ENCODE results near the gene LRRC49. TPM values are rescaled to one million over a fixed set of nuclear protein-coding genes. Genes with fewer than 3 reads are reported as not detected.

Gene LRRC49
- total and polyA plus RNA-seq, 10 of the 15 experiments (the other 5 are each of a cell fraction or from before 2014, with no cell fraction given) = 1.4 to 3.7 (median 2.9) TPM

GRCh38 chr15:70863450-70864218 lies 29.0 kb upstream of the LRRC49 start:
- no peak overlapping the region for H2AFZ ChIP-seq (ENCODE audit: control insufficient read depth, low read depth, low read length)
- FAIRE-seq = no peak
- ChIA-PET POLR2A (no interaction called here), CTCF (no interaction called here), SMC1A (ENCODE audit: uncharacterized antibody, unreplicated experiment) (no interaction called here), RAD21 (ENCODE audit: unreplicated experiment) (no interaction called here)
- no peak overlapping the region for H3K27ac ChIP-seq (ENCODE audit: control insufficient read depth, insufficient read depth)
- no peaks in the 10 kb centered on the region for H3K36me3 ChIP-seq (ENCODE audit: control insufficient read depth in 2 of 2, insufficient read depth in 2 of 2, low read length in 1 of 2)
- no peak for ATAC-seq
- H3K9ac ChIP-seq (ENCODE audit: control insufficient read depth, insufficient read depth, low read length) = no peak overlapping the region
- BruUV-seq (replicated peaks) = no TSS peak
- no peak overlapping the region for H3K4me3 ChIP-seq
- no peaks in the 10 kb centered on the region for H3K79me2 ChIP-seq (ENCODE audit: control insufficient read depth, insufficient read depth, low read length)
- no peaks in the 10 kb centered on the region for H3K4me1 ChIP-seq (ENCODE audit: control insufficient read depth, insufficient read depth, low read length)
- H3K4me2 ChIP-seq (ENCODE audit: control insufficient read depth, insufficient read depth) = no peak overlapping the region
- no peaks in the 10 kb centered on the region; a peak in 1 of 4 replicates for H3K27me3 ChIP-seq (replicated peaks in 1 of 2; ENCODE audit: control insufficient read depth in 2 of 2, insufficient read depth in 2 of 2, low read length in 1 of 2)
- H4K20me1 ChIP-seq (ENCODE audit: control insufficient read depth, insufficient read depth) = no peaks in the 10 kb centered on the region
- intact Hi-C loops (cut with micrococcal nuclease; ENCODE audit: unreplicated experiment) (no loop called here), in situ Hi-C loops (cut with MboI) (no loop called here)
- 60% methylated on average over 4 of the region's 4 CpGs for WGBS (ENCODE audit: insufficient coverage, insufficient replicate concordance, low lambda C conversion rate, missing lambda C conversion rate)
- H3K9me3 ChIP-seq (replicated peaks; ENCODE audit: control insufficient read depth, insufficient read depth, low read length) = no peaks in the 10 kb centered on the region
- TF ChIP-seq CBX5 (IDR thresholded peaks at IDR 0.05; ENCODE audit: low read depth) = no peak
- no peak for TF ChIP-seq PRDM15 (CRISPR knock-in tag; IDR thresholded peaks at IDR 0.05)
- no peak for TF ChIP-seq CHD1 (IDR thresholded peaks at IDR 0.05; ENCODE audit: low read depth, low read length)
- TF ChIP-seq STAT1 (conservative IDR thresholded peaks at IDR 0.05) = no peak
- no peak for TF ChIP-seq RBBP5 (conservative IDR thresholded peaks at IDR 0.05)
- no peak for TF ChIP-seq CBX3 (IDR thresholded peaks at IDR 0.05; ENCODE audit: borderline replicate concordance, low read depth)
- no peak for TF ChIP-seq NFXL1 (IDR thresholded peaks at IDR 0.05; ENCODE audit: borderline replicate concordance)
- no peak for TF ChIP-seq HSF1 (IDR thresholded peaks at IDR 0.05; ENCODE audit: low read depth, low read length)
- no peak for TF ChIP-seq SIN3A (IDR thresholded peaks at IDR 0.05; ENCODE audit: low read depth, low read length)
- TF ChIP-seq HCFC1 (IDR thresholded peaks at IDR 0.05; ENCODE audit: low read length) = no peak
- no peak for TF ChIP-seq IRF4 (IDR thresholded peaks at IDR 0.05; ENCODE audit: low read depth, low read length)
- TF ChIP-seq SKIL (IDR thresholded peaks at IDR 0.05; ENCODE audit: low read depth, poor library complexity, severe bottlenecking) = no peak
- no peak for TF ChIP-seq ETV6 (conservative IDR thresholded peaks at IDR 0.05 in 1 of 2, IDR thresholded peaks at IDR 0.05 in 1 of 2; ENCODE audit: borderline replicate concordance in 1 of 2, low read depth in 1 of 2)
- TF ChIP-seq FOXK2 (IDR thresholded peaks at IDR 0.05) = no peak
- no peak for TF ChIP-seq POLR2A (IDR thresholded peaks at IDR 0.05; ENCODE audit: low read depth, low read length)
- no peak for TF ChIP-seq TCF3 (IDR thresholded peaks at IDR 0.05; ENCODE audit: borderline replicate concordance, insufficient read depth, low read depth, low read length)
- TF ChIP-seq SMAD1 (IDR thresholded peaks at IDR 0.05; ENCODE audit: low read depth, partially characterized antibody) = no peak
- TF ChIP-seq CBFB (IDR thresholded peaks at IDR 0.05; ENCODE audit: low read depth) = no peak
- DNase-seq (ENCODE audit: low read depth, low spot score) = no peak

Data from GM12878 (cell line).